ENCODE measurements around the gene EDAR.

The EDAR gene

DNA sequence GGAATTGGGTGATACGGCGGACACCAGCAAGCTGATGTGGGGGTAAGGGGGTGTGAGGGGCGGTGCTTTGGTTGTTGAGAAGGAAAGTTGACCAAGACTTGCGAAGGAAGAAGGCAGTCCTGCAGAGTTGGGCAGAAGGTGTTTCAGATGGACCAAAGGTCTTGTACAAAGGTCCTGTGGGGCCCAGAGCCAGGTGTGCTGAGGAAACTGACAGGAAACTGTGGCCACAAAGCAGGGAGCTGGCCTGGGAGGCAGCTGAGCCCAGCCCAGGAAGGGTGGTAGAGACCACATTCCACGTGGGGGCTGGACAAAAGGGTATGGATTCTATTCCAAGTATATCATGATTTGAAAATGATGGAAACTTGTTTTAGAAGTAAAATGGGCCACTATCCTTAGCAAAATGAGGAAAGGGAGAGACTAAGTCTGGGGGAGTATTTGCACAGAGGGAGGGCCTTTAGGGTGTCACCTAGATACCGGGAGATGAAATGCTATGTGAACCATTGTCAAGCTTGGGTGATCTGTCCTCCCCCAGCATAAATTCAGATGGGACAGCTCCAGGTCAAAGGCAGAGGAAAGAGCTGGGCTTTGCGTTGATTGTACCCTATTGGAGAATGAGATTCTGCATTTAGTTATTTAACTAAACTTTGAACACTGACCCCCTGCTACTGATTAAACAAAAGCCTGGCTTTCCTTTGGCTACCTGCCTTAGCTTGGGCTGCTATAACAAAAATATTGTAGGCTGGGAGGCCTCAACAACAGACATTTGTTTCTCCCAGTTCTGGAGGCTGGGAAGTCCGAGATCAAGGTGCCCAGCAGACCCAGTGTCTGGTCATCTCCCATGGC is 4.3 kb upstream of the EDAR start:
- Histone ChIP-seq H3K36me3 (ENCODE audit: insufficient read depth, low read length) (no peaks in the 10 kb centered on the region), H3K27ac (ENCODE audit: low read depth, low read length, poor library complexity, severe bottlenecking) (no peak overlapping the region), H3K9ac (ENCODE audit: low read length) (no peak overlapping the region), H2AFZ (ENCODE audit: low read length) (no peak overlapping the region), H4K20me1 (ENCODE audit: insufficient read depth, low read length) (no peaks in the 10 kb centered on the region), H3K9me2 (ENCODE audit: low read depth, low read length) (no peaks in the 10 kb centered on the region), H3K4me1 (ENCODE audit: insufficient read depth, low read length, severe bottlenecking) (no peaks in the 10 kb centered on the region), H3F3A (ENCODE audit: insufficient read depth, low read length) (no peaks in the 10 kb centered on the region), H3K9me3 (ENCODE audit: low read length) (no peaks in the 10 kb centered on the region), H3K4me2 (ENCODE audit: low read length) (no peak overlapping the region), H3K4me3 (ENCODE audit: low read depth, low read length, poor library complexity, severe bottlenecking) (no peak overlapping the region), H3K79me2 (ENCODE audit: insufficient read depth, low read length) (no peaks in the 10 kb centered on the region), H3K27me3 (ENCODE audit: insufficient read depth, low read length) (no peaks in the 10 kb centered on the region)
- TF ChIP-seq CTCF (IDR thresholded peaks at IDR 0.05; ENCODE audit: low read length) (no peak), EZH2 (IDR thresholded peaks at IDR 0.05; ENCODE audit: borderline replicate concordance, low read length) (no peak)

- no peaks in the 10 kb centered on the region for H3K9me3 ChIP-seq (ENCODE audit: low read length)
- no peaks in the 10 kb centered on the region for H3K4me1 ChIP-seq (ENCODE audit: insufficient read depth, low read length, severe bottlenecking)
- no peak overlapping the region for H3K4me3 ChIP-seq (ENCODE audit: low read depth, low read length, poor library complexity, severe bottlenecking)
- TF ChIP-seq EZH2 (IDR thresholded peaks at IDR 0.05; ENCODE audit: borderline replicate concordance, low read length), result no peak
- TF ChIP-seq CTCF (IDR thresholded peaks at IDR 0.05; ENCODE audit: low read length), result no peak
- H3F3A ChIP-seq (ENCODE audit: insufficient read depth, low read length), result no peaks in the 10 kb centered on the region
- no peaks in the 10 kb centered on the region for H3K9me2 ChIP-seq (ENCODE audit: low read depth, low read length)
- H3K27me3 ChIP-seq (ENCODE audit: insufficient read depth, low read length), result no peaks in the 10 kb centered on the region
- H3K79me2 ChIP-seq (ENCODE audit: insufficient read depth, low read length), result no peaks in the 10 kb centered on the region
- H3K9ac ChIP-seq (ENCODE audit: low read length), result no peak overlapping the region
- H2AFZ ChIP-seq (ENCODE audit: low read length), result no peak overlapping the region
- H3K4me2 ChIP-seq (ENCODE audit: low read length), result no peak overlapping the region
- no peaks in the 10 kb centered on the region for H4K20me1 ChIP-seq (ENCODE audit: insufficient read depth, low read length)
- H3K27ac ChIP-seq (ENCODE audit: low read depth, low read length, poor library complexity, severe bottlenecking), result no peak overlapping the region
- H3K36me3 ChIP-seq (ENCODE audit: insufficient read depth, low read length), result no peaks in the 10 kb centered on the region
Observed at GRCh38 chr2:108988076-108988795, 784 bp downstream of the EDAR start.

DNA sequence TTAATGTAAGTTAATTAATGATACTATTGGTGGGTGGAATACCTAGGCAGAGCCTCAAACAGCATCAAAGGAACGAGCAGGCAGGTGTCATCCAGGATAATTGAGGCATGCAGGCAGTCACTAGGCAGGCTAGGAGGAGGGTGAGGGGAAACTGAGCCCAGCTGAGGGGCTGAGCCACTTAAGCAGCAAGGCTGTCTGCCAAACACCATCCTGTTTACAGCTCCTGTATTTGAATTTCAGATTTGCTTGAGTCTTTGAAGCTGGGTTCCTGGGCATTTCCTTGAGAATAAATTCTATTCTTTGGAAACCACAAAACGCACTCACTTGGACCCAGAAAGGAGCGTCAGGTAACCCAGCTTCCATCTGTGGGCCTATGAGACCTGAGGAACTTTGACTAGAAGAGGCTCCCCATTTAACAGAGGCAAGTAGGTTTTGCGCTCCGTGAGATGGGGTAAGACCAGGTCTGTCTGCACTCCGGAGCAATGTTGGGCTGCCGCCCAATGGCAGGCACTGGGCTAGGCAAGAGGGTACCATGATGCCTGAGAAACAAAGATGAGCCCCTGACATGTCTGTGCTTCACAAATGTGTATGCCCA is 2.0 kb downstream of the EDAR start:
- TF ChIP-seq EZH2 (IDR thresholded peaks at IDR 0.05; ENCODE audit: borderline replicate concordance, low read length) (no peak), CTCF (IDR thresholded peaks at IDR 0.05; ENCODE audit: low read length) (no peak)
- Histone ChIP-seq H3K9me2 (ENCODE audit: low read depth, low read length) (no peaks in the 10 kb centered on the region), H3K79me2 (ENCODE audit: insufficient read depth, low read length) (no peaks in the 10 kb centered on the region), H2AFZ (ENCODE audit: low read length) (no peak overlapping the region), H3K4me2 (ENCODE audit: low read length) (no peak overlapping the region), H3K27ac (ENCODE audit: low read depth, low read length, poor library complexity, severe bottlenecking) (no peak overlapping the region), H3K9ac (ENCODE audit: low read length) (no peak overlapping the region), H3K4me1 (ENCODE audit: insufficient read depth, low read length, severe bottlenecking) (no peaks in the 10 kb centered on the region), H4K20me1 (ENCODE audit: insufficient read depth, low read length) (no peaks in the 10 kb centered on the region), H3K36me3 (ENCODE audit: insufficient read depth, low read length) (no peaks in the 10 kb centered on the region), H3K4me3 (ENCODE audit: low read depth, low read length, poor library complexity, severe bottlenecking) (no peak overlapping the region), H3F3A (ENCODE audit: insufficient read depth, low read length) (no peaks in the 10 kb centered on the region), H3K27me3 (ENCODE audit: insufficient read depth, low read length) (peaks cover 3% of the 10 kb centered on the region; the same call in 1 of the 2 replicates), H3K9me3 (ENCODE audit: low read length) (no peaks in the 10 kb centered on the region)
